Ishikawa (cell line): ENCODE data around the gene XXYLT1.

Source experiments
- CEBPB ChIP-seq: IDR thresholded peaks from 2 replicates; pipeline ENCODE4 v1.6.1; 2012
- CREB1 ChIP-seq: IDR thresholded peaks from 2 replicates; pipeline ENCODE4 v1.6.1; 2012; ENCODE audit warnings: low read depth
- EGR1 ChIP-seq: IDR thresholded peaks from 2 replicates; pipeline ENCODE4 v1.6.1; 2012
- EP300 ChIP-seq: IDR thresholded peaks from 2 replicates; pipeline ENCODE4 v1.6.1; 2012; ENCODE audit warnings: borderline replicate concordance
- FOXM1 ChIP-seq: IDR thresholded peaks from 2 replicates; pipeline ENCODE4 v1.6.1; 2012; ENCODE audit warnings: low read depth, borderline replicate concordance
- NFIC ChIP-seq: IDR thresholded peaks from 2 replicates; pipeline ENCODE4 v1.6.1; 2012
- RAD21 ChIP-seq: IDR thresholded peaks from 2 replicates; pipeline ENCODE4 v1.6.1; 2012; ENCODE audit warnings: low read depth
- TAF1 ChIP-seq: IDR thresholded peaks from 2 replicates; pipeline ENCODE4 v1.6.1; 2012; ENCODE audit warnings: low read depth, mild to moderate bottlenecking
- TCF12 ChIP-seq: IDR thresholded peaks from 2 replicates; pipeline ENCODE4 v1.6.1; 2012; ENCODE audit warnings: low read depth
- TEAD4 ChIP-seq: IDR thresholded peaks from 2 replicates; pipeline ENCODE4 v1.6.1; 2012
- YY1 ChIP-seq: IDR thresholded peaks from 2 replicates; pipeline ENCODE4 v1.6.1; 2012; ENCODE audit warnings: low read depth
- ZBTB7A ChIP-seq: IDR thresholded peaks from 2 replicates; pipeline ENCODE4 v1.6.1; 2012; ENCODE audit warnings: low read depth
- TF ChIP-seq, protein P1 (sequence below): IDR thresholded peaks from 2 replicates; pipeline ENCODE4 v1.6.1; 2012
- TF ChIP-seq, protein P2 (sequence below): IDR thresholded peaks from 2 replicates; pipeline ENCODE4 v1.6.1; 2012
- TF ChIP-seq, protein P3 (sequence below): IDR thresholded peaks from 2 replicates; pipeline ENCODE4 v1.6.1; 2012; ENCODE audit warnings: low read depth, mild to moderate bottlenecking

The XXYLT1 gene

DNA sequence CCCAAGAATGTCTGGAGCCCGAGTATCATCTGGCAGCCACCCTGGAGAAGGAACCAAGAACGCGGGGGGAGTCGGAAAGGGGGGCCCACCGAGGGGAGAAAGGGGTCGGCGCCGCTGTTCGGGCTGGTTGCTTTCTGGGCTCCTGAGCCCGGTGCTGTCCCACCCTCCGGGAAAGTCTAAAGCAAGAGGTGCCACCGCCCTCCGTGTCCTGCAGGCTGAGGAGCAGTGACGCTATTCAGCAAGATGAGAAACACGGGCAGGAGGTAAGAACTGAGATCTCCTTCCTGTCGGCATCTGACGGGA lies 234.8 kb downstream of the XXYLT1 start:
- no peak for TF ChIP-seq EGR1

DNA sequence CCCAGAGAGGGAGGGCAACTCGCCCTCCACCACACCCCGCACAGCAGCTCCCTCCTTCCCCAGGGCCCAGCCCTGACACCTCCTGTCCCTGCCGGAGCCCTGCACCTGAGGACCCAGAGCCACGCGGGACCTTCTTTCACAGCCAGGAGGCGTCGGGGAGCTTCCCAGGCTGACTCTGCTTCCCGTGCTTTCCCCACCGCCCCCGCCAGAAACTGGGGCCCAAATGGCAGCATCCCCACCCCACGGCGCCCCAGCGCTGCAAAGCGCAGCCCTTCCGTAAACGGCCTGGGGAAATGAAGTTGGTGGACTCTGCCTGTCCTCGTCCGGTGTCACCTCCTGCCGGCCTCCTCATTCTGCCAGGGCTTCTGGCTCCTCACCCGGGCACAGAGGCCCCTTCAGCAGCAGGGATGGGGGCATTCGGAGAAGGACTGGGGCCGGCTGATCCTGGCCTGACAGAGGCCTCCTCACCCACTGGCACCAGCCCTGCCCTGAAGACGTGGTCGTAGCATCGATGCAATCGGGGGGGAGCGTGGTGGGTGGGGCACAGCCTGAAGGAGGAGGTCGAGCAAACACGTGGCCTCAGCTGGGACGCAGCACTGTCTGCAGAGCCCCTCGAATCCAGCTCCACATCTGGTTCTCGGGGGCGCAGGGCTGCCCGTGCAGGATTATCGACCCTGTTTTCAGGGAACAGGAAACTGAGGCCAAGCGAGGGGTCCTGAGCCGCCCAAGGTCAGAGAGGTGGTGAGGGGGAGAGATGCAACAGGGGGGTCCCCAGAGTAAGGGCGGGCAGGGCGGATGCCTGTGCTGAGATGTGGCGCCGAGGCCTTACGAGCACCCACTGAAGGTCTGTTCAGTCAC lies 235.4 kb downstream of the XXYLT1 start:
- TF ChIP-seq, protein P1, sequence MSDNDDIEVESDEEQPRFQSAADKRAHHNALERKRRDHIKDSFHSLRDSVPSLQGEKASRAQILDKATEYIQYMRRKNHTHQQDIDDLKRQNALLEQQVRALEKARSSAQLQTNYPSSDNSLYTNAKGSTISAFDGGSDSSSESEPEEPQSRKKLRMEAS = no peak
- TF ChIP-seq CEBPB = no peak
- TF ChIP-seq, protein P2, sequence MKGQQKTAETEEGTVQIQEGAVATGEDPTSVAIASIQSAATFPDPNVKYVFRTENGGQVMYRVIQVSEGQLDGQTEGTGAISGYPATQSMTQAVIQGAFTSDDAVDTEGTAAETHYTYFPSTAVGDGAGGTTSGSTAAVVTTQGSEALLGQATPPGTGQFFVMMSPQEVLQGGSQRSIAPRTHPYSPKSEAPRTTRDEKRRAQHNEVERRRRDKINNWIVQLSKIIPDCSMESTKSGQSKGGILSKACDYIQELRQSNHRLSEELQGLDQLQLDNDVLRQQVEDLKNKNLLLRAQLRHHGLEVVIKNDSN = no peak
- peak; percentile 59 for TF ChIP-seq RAD21
- TF ChIP-seq, protein P3, sequence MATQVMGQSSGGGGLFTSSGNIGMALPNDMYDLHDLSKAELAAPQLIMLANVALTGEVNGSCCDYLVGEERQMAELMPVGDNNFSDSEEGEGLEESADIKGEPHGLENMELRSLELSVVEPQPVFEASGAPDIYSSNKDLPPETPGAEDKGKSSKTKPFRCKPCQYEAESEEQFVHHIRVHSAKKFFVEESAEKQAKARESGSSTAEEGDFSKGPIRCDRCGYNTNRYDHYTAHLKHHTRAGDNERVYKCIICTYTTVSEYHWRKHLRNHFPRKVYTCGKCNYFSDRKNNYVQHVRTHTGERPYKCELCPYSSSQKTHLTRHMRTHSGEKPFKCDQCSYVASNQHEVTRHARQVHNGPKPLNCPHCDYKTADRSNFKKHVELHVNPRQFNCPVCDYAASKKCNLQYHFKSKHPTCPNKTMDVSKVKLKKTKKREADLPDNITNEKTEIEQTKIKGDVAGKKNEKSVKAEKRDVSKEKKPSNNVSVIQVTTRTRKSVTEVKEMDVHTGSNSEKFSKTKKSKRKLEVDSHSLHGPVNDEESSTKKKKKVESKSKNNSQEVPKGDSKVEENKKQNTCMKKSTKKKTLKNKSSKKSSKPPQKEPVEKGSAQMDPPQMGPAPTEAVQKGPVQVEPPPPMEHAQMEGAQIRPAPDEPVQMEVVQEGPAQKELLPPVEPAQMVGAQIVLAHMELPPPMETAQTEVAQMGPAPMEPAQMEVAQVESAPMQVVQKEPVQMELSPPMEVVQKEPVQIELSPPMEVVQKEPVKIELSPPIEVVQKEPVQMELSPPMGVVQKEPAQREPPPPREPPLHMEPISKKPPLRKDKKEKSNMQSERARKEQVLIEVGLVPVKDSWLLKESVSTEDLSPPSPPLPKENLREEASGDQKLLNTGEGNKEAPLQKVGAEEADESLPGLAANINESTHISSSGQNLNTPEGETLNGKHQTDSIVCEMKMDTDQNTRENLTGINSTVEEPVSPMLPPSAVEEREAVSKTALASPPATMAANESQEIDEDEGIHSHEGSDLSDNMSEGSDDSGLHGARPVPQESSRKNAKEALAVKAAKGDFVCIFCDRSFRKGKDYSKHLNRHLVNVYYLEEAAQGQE = no peak
- TF ChIP-seq TAF1 = no peak

DNA sequence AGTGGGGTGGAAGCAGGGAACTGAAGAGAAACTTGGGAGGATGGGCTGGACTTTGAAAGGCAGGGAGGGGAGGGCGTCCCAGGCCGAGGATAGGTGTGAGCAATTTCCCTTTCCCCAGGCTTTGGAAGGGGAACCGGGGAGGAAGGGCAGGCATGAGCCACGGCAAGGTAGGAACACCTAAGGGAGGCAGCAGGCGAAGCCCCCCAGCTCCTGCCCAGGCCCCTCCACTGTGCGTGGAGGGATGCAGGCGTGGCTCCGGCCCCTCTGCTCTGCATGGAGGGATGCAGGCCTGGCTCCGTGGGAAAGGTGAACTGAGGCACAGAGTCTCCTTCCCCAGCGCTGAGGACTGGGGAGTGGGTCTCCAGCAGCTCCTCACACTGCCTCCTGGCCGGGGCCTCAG lies 236.4 kb downstream of the XXYLT1 start:
- no peak for TF ChIP-seq EP300
- no peak for TF ChIP-seq TAF1
- no peak for TF ChIP-seq CEBPB

DNA sequence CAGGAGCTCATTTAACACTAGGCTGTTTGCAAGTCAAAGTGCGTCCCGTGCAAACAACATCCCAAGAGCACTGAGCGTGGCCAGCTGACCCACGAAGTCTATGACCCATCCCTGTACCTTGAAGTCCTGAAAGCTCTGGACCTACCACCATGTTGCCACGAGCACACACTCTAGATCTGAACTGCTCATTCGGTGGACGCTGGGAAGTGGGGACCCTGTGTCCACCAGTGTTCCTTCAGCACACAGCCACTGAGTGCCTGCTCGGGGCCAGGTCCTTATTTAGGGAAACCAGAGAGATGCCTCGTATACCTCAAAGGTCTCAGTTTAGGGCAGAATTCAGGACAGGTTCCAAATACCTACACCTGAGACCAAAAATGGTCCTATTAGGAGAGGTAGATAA lies 236.9 kb downstream of the XXYLT1 start:
- no peak for TF ChIP-seq EGR1

DNA sequence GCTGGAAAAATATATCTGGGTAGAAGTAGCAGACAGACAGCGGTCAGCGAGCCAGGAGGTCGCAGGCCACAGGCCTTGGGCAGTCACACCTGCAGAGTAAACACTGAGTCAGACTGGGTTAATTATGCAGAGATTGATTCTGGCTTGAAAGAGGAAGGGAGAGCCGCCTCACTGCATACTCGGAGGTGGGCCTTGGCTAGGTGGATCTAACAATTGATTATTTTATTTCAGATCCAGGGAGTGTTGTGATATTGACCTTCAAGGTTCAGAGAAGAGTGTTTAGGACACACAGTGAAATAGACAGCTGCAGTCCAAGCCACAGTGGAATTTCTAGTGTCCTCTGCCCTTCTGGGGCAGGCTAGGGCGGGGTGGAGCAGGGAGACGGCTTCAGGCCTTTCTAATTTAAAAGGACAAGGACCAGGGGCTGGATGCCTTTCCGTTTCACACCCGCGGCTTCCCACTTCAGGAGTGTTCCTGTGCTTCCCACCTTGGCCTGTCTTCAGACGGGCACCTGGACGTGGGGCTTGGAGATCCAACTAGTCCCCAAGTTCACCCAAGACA lies 237.3 kb downstream of the XXYLT1 start:
- TF ChIP-seq FOXM1 = peak; percentile 75; the same call in 1 of the 2 replicates
- TF ChIP-seq, protein P2 = peak; percentile 49; the same call in 1 of the 2 replicates
- TF ChIP-seq NFIC = peak; percentile 93
- TF ChIP-seq EP300 = peak; percentile 83; the same call in 1 of the 2 replicates
- TF ChIP-seq, protein P3 = no peak
- TF ChIP-seq CREB1 = no peak
- no peak for TF ChIP-seq YY1
- TF ChIP-seq TAF1 = no peak
- no peak for TF ChIP-seq EGR1
- TF ChIP-seq TEAD4 = peak; percentile 73
- TF ChIP-seq CEBPB = no peak
- peak; percentile 19; the same call in 1 of the 2 replicates for TF ChIP-seq RAD21
- TF ChIP-seq, protein P1 = peak; percentile 72
- no peak for TF ChIP-seq ZBTB7A
- TF ChIP-seq TCF12 = peak; percentile 93

DNA sequence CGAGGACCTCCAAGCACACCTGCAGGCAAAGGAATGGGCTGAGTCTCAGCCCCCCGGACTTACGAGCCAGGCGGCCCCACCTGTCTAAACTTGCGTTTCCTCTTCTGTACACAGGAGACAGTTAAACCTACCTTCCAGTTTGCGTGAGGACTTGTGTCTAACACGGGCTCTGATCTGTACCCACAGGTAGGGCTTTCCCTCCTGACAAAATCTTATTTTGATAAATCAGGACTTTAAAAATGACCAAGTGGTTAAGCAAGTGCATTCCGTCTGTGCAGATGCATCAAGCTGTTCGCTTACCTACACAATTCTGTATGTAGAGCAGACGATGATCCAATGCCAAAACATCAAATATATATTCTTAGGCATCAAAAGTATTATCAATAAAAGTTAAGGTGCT lies 238.0 kb downstream of the XXYLT1 start:
- TF ChIP-seq FOXM1 = no peak
- TF ChIP-seq TCF12 = no peak
- no peak for TF ChIP-seq CEBPB
- TF ChIP-seq, protein P2 = no peak
- TF ChIP-seq CREB1 = no peak
- TF ChIP-seq YY1 = no peak
